Progenitor cell of endocrine pancreas (in vitro differentiated cells): ENCODE measurements around the gene PDE7B. TPM values are rescaled to one million over a fixed set of nuclear protein-coding genes. Genes with fewer than 3 reads are reported as not detected.
"Not testable (repeated sequence)": the region's sequence is repeated elsewhere in the genome, so short reads cannot be mapped to it uniquely, and the experiment has no call there.

Source experiments
- DNase-seq: peaks from one replicate; pipeline ENCODE4 v3.0.0; 2021; ENCODE audit warnings: low spot score; ENCODE audit not compliant: unreplicated experiment
- H3K27ac Mint-ChIP-seq: 2 replicates; pipeline ENCODE4 v1.8.0; 2021; ENCODE audit warnings: mild to moderate bottlenecking, moderate library complexity, mixed read lengths
- H3K27me3 Mint-ChIP-seq: 2 replicates; pipeline ENCODE4 v1.8.0; 2021; ENCODE audit warnings: mixed read lengths
- H3K36me3 Mint-ChIP-seq: 2 replicates; pipeline ENCODE4 v1.8.0; 2022; ENCODE audit warnings: mixed read lengths; ENCODE audit not compliant: insufficient read depth
- H3K4me1 Mint-ChIP-seq: 2 replicates; pipeline ENCODE4 v1.8.0; 2021; ENCODE audit warnings: low read depth, mixed read lengths
- H3K4me3 Mint-ChIP-seq: 2 replicates; pipeline ENCODE4 v1.8.0; 2021; ENCODE audit warnings: low read depth, mild to moderate bottlenecking, moderate library complexity, mixed read lengths
- H3K9me3 Mint-ChIP-seq: 2 replicates; pipeline ENCODE4 v1.8.0; 2021; ENCODE audit warnings: low read depth, mixed read lengths
- total RNA-seq: library from RNA; stranded (reverse); gene quantifications from 2 replicates; pipeline ENCODE4 v1.2.1, GENCODE V29; 2021
- TF ChIP-seq, protein P1 (sequence below): fragments of 200-600 bp; sonication (generic); IDR thresholded peaks from one replicate; pipeline ENCODE4 v1.5.0; 2021; ENCODE audit warnings: antibody characterized with exemption, mild to moderate bottlenecking; ENCODE audit not compliant: unreplicated experiment

Gene PDE7B
- total RNA-seq, 1 donor from 2014 or later = 0.07 TPM

DNA sequence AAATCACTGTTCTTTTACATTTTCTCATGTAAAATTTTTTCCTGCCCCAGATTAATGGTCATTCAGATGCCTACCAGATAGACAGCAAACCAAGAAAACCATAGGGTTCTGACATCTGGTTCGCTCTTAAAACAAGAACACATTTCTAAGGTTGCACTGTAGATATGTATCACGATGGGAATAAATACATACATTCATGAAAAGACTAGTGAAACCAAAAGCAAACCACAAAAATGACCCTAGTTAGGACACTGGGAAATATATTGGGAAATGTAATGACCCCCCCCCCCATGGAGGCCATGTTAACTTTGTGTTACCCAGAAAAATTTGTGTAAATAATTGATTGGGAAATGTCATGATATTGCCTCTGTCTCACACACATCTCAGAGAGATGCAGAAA lies 361.1 kb downstream of the PDE7B start:
- H3K27ac Mint-ChIP-seq = no peak overlapping the region
- H3K9me3 Mint-ChIP-seq = peaks cover 4% of the 10 kb centered on the region
- no peaks in the 10 kb centered on the region for H3K4me1 Mint-ChIP-seq
- TF ChIP-seq, protein P1, sequence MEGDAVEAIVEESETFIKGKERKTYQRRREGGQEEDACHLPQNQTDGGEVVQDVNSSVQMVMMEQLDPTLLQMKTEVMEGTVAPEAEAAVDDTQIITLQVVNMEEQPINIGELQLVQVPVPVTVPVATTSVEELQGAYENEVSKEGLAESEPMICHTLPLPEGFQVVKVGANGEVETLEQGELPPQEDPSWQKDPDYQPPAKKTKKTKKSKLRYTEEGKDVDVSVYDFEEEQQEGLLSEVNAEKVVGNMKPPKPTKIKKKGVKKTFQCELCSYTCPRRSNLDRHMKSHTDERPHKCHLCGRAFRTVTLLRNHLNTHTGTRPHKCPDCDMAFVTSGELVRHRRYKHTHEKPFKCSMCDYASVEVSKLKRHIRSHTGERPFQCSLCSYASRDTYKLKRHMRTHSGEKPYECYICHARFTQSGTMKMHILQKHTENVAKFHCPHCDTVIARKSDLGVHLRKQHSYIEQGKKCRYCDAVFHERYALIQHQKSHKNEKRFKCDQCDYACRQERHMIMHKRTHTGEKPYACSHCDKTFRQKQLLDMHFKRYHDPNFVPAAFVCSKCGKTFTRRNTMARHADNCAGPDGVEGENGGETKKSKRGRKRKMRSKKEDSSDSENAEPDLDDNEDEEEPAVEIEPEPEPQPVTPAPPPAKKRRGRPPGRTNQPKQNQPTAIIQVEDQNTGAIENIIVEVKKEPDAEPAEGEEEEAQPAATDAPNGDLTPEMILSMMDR = no peak
- DNase-seq = no peak
- no peak overlapping the region for H3K4me3 Mint-ChIP-seq
- H3K36me3 Mint-ChIP-seq = no peaks in the 10 kb centered on the region
- no peaks in the 10 kb centered on the region for H3K27me3 Mint-ChIP-seq

DNA sequence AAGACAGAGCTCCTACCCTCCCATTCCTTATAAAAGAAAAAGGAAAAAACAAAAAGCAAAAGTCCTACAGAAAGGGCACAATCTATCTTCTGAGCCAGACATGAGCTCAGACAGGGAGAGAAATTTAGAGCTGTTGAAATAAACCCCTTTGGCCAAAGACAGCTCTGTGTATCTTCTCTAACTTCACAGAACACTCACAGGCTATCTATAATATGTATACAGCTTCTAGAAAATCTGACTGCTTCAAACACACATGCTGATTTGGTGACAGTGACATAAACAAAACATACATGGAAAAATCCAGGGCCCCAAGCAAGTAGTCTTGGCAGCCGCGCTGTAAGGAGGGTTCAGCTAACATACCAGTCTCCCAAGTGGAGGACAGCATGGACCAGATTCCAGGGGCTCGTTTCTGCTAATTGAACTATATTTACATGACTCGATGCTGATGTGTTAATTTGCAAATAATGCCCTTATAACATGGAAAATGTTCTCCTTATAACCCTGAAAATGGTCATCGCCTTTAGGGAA lies 361.6 kb downstream of the PDE7B start:
- TF ChIP-seq, protein P1 = no peak
- Mint-ChIP-seq H3K27ac (no peak overlapping the region), H3K27me3 (no peaks in the 10 kb centered on the region), H3K36me3 (no peaks in the 10 kb centered on the region), H3K4me3 (no peak overlapping the region), H3K9me3 (peaks cover 4% of the 10 kb centered on the region), H3K4me1 (no peaks in the 10 kb centered on the region)
- DNase-seq = no peak

DNA sequence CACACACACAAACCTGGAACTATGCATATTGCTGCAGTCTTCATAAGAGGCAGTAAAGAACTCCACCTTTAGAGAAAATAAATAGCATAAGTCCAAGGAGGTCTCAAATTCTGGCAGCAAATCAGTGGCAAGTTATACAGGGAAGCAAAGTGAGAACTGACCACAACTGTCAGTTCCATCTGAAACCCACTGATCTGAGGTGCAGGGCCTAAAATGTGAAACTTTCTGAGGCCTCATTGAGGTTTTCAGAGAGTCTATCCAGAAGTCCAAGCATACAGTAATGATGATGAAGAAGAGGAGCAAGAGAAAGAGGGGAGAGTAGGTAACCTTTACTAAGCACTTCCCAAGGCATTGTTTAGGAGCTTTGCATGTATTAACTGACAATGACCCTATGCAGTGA lies 362.4 kb downstream of the PDE7B start:
- Mint-ChIP-seq H3K9me3 (peaks cover 2% of the 10 kb centered on the region), H3K4me1 (no peaks in the 10 kb centered on the region), H3K27me3 (no peaks in the 10 kb centered on the region), H3K36me3 (no peaks in the 10 kb centered on the region), H3K4me3 (no peak overlapping the region), H3K27ac (no peak overlapping the region)
- TF ChIP-seq, protein P1 = no peak
- no peak for DNase-seq

DNA sequence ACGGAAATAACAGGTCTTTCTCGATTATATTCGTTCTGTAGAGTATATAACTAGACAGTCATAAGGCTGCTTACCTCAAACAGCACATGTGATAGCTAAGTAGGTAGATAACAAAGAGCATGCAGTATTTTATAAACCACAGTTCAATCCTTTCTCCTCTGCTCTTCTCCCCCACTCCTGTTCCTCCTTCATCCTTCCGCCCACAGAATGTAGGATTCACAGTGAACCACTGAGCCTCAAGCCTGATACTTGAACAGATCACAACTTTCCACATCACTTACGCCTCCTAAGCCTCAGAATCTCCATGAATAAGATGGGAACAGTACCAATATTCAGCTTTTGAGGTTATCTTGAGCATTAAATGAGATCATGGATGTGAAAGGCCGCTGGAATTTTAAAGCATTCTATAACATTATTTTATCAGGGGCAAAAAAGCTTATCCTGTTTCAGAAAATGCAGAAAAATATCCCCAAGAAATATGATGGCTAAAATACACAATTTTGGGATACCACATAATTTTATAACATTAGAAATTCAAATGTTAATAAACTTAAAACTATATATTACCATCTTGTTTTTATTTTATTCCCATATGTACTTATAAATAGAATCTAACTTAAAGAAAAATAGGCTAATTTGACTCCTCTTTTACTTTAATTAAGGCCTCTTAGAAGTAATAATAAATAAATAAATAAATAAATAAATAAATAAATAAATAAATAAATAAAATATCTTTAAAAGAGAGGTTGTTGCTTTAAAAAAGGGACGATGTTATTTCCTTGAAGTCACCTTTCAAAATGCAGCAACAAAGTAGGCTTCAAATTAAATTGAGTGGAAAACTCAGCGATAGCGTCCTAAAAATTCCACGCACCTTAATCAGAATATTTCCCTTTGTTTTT lies 365.3 kb downstream of the PDE7B start:
- no peak for DNase-seq
- Mint-ChIP-seq H3K4me3 (no peak overlapping the region), H3K27ac (no peak overlapping the region), H3K4me1 (no peaks in the 10 kb centered on the region), H3K27me3 (no peaks in the 10 kb centered on the region), H3K9me3 (peaks cover 5% of the 10 kb centered on the region), H3K36me3 (no peaks in the 10 kb centered on the region)
- TF ChIP-seq, protein P1 = no peak

DNA sequence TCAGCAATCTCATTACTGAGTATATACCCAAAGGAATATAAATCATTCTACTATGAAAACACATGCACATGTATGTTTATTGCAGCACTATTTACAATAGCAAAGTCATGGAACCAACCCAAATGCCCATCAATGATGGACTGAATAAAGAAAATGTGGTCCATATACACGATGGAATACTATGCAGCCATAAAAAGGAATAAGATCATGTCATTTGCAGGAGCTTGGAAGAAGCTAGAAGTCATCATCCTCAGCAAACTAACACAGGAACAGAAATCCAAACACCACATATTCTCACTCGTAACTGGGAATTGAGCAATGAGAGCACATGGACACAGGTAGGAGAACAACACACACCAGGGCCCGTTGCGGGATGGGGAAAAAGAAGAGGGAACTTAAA lies 373.5 kb downstream of the PDE7B start:
- not testable (repeated sequence) for H3K4me3 Mint-ChIP-seq, H3K36me3 Mint-ChIP-seq, H3K27ac Mint-ChIP-seq, DNase-seq, H3K4me1 Mint-ChIP-seq, H3K27me3 Mint-ChIP-seq
- H3K9me3 Mint-ChIP-seq = peaks cover 16% of the 10 kb centered on the region

DNA sequence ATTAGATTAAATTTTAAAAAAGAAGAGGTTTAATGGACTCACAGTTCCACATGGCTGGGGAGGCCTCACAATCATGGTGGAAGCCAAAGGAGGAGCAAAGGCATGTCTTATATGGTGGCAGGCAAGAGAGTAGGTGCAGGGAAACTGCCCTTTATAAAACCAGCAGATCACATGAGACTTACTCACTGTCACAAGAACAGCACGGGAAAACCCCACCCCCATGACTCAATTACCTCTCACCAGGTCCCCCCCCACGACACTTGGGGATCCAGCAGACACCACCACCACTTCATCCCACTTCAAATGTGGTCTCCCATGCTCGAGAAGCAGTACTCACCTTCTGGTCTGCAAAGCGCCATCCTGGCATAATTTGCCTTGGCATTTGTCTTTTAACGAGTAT lies 374.0 kb downstream of the PDE7B start:
- Mint-ChIP-seq H3K9me3 (peaks cover 14% of the 10 kb centered on the region), H3K36me3 (no peaks in the 10 kb centered on the region), H3K4me3 (no peak overlapping the region), H3K27ac (no peak overlapping the region), H3K27me3 (no peaks in the 10 kb centered on the region), H3K4me1 (no peaks in the 10 kb centered on the region)
- TF ChIP-seq, protein P1 = no peak
- no peak for DNase-seq
